Thoracic aorta (tissue), 2 donors: ENCODE results near the gene PTGIS. TPM values are rescaled to one million over a fixed set of nuclear protein-coding genes. Genes with fewer than 3 reads are reported as not detected.

Source experiments
- ATAC-seq: fragments of 150-250 bp; one replicate; pipeline ENCODE4 v1.8.0; 2017; ENCODE audit warnings: low read depth; ENCODE audit not compliant: insufficient number of reproducible peaks, low FRiP score
- DNase-seq: peaks from one replicate; pipeline ENCODE4 v3.0.0-alpha.2; 2020; ENCODE audit warnings: low spot score
- H3K27ac ChIP-seq, 2 donors: fragments of 200-600 bp; sonication (generic); 1 replicate in 1 of 2; 2 replicates in 1 of 2; pipeline ENCODE4 v1.5.1; 2016; ENCODE audit warnings: mild to moderate bottlenecking in 2 of 2, moderate library complexity in 2 of 2
- H3K27me3 ChIP-seq: fragments of 200-600 bp; sonication (generic); replicated peaks from 2 replicates; pipeline ENCODE4 v1.6.0; 2016; ENCODE audit warnings: mild to moderate bottlenecking; ENCODE audit not compliant: insufficient read depth
- H3K36me3 ChIP-seq: fragments of 200-600 bp; sonication (generic); one replicate; pipeline ENCODE4 v1.5.1; 2016
- H3K4me1 ChIP-seq, 2 donors: fragments of 200-600 bp; sonication (generic); 1 replicate in 1 of 2; 2 replicates in 1 of 2; pipeline versions ENCODE4 v1.5.1 to v1.6.0; 2016; ENCODE audit warnings: low read depth in 2 of 2, mild to moderate bottlenecking in 1 of 2; ENCODE audit not compliant: control insufficient read depth in 1 of 2
- H3K4me3 ChIP-seq: fragments of 200-600 bp; sonication (generic); 2 replicates; pipeline ENCODE4 v1.5.1; 2016; ENCODE audit warnings: mild to moderate bottlenecking
- H3K9me3 ChIP-seq: fragments of 200-600 bp; sonication (generic); 2 replicates; pipeline ENCODE4 v1.5.1; 2016
- total RNA-seq, 2 donors: library from RNA; depleted of rRNA; stranded (reverse); fragments of >200 nt; gene quantifications; one replicate each; pipeline versions ENCODE4 v1.1.0 to v1.2.3, GENCODE V29; 2016
- TF ChIP-seq, protein P1 (sequence below): fragments of 200-600 bp; sonication (generic); IDR thresholded peaks from one replicate; pipeline ENCODE4 v1.5.1; 2019; ENCODE audit warnings: antibody characterized with exemption

PTGIS gene
- total RNA-seq, 2 donors from 2014 or later: 397 to 465 TPM

DNA sequence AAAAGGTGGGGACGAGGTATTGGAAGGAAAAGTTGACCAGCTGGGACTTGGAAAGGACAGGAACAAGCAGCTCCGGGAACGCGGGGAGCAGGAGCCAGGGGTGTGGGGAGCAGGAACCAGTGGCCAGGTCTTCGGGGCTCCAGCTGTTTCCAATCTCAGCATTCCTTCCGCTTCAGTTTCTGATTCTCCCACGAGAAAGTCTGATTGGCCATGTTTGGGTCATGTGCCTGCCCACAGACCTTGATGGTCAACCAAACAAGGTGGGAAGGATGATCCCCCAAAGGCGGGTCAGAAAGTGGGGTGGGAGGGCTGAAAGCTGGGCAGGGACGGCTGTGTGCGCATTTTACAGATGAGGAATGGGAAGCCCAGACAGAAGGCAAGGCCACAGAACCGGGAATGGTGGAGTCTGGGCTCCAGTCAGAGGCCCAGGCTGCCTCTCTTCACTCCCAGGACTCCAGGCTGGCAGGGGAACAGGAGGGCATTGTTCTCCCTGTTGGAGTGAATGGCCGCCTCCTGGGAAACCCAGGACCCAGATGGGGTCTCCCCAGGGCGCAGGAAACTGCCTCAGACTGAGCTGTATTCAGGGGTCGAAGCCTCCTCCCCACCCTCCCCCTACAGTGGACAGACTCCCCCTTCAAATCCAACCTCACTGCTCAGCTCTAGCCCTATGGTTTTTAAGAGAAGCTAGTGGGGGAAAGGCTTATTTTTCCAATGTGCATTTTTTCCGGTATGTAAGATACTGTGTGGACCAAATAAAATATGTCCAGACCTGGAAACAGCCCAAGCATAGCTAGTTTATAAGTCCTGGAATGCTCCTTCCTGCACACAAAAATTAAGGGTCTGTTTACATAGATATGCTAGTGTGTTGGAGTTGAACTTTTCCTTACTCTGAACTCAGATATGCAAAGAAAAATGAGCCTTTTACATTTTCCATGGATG lies 12.2 kb upstream of the PTGIS start:
- H3K4me3 ChIP-seq: no peak overlapping the region
- H3K36me3 ChIP-seq: no peaks in the 10 kb centered on the region
- H3K4me1 ChIP-seq: peaks cover 36 to 91% of the 10 kb centered on the region in 2 donors
- H3K27me3 ChIP-seq: no peaks in the 10 kb centered on the region
- ATAC-seq: no peak
- TF ChIP-seq, protein P1, sequence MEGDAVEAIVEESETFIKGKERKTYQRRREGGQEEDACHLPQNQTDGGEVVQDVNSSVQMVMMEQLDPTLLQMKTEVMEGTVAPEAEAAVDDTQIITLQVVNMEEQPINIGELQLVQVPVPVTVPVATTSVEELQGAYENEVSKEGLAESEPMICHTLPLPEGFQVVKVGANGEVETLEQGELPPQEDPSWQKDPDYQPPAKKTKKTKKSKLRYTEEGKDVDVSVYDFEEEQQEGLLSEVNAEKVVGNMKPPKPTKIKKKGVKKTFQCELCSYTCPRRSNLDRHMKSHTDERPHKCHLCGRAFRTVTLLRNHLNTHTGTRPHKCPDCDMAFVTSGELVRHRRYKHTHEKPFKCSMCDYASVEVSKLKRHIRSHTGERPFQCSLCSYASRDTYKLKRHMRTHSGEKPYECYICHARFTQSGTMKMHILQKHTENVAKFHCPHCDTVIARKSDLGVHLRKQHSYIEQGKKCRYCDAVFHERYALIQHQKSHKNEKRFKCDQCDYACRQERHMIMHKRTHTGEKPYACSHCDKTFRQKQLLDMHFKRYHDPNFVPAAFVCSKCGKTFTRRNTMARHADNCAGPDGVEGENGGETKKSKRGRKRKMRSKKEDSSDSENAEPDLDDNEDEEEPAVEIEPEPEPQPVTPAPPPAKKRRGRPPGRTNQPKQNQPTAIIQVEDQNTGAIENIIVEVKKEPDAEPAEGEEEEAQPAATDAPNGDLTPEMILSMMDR: no peak
- peaks cover 3% of the 10 kb centered on the region for H3K9me3 ChIP-seq
- DNase-seq: no peak
- peak overlapping the region; percentile 91 to 94 for H3K27ac ChIP-seq

DNA sequence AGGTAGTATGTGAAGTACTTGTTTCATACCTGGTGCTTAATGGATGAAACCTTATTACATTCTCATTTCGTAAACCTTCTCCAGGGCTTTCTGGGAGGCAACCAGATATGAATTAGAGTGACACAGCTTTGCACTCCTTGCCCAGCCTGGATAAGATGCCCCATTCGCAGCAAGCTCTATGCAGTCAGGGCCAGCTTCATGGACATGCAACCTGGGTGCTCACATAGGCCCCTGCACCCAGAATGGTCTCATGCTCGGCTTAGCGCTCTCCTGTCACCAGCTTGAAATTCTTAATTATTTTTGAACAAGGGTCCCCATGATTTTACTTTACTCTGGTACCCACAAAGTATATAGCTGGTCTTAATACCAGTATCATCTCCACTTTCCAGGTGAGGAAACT lies 11.3 kb upstream of the PTGIS start:
- TF ChIP-seq, protein P1: no peak
- ATAC-seq: no peak
- Histone ChIP-seq H3K27ac (peak overlapping the region; percentile 91 to 94), H3K36me3 (no peaks in the 10 kb centered on the region), H3K4me3 (no peak overlapping the region), H3K27me3 (no peaks in the 10 kb centered on the region), H3K9me3 (peaks cover 3% of the 10 kb centered on the region), H3K4me1 (peaks cover 29 to 90% of the 10 kb centered on the region in 2 donors)
- no peak for DNase-seq

DNA sequence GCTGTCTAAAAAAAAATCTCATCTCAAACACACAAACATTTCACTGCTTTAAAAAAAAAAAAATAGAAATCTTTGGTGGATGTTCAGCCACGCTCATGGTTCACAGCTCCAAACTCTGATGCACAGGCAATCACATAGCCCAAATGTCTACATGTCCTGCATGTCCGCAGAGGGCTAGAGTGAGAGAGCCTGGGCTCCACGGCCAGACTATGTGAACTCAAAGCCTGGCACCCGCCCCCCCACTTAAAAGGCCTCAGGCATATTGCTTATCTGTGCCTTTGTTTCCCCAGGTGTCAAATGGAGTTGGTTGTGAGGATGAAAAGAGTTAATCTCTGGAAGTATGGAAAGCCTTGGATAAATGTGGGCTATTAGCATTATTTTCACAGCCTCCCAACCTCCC lies 10.5 kb upstream of the PTGIS start:
- TF ChIP-seq, protein P1: no peak
- no peak overlapping the region for H3K4me3 ChIP-seq
- DNase-seq: no peak
- peak overlapping the region; percentile 91 to 94 for H3K27ac ChIP-seq
- H3K9me3 ChIP-seq: peaks cover 3% of the 10 kb centered on the region
- H3K27me3 ChIP-seq: no peaks in the 10 kb centered on the region
- no peak for ATAC-seq
- H3K4me1 ChIP-seq: peaks cover 24 to 91% of the 10 kb centered on the region in 2 donors
- H3K36me3 ChIP-seq: no peaks in the 10 kb centered on the region

DNA sequence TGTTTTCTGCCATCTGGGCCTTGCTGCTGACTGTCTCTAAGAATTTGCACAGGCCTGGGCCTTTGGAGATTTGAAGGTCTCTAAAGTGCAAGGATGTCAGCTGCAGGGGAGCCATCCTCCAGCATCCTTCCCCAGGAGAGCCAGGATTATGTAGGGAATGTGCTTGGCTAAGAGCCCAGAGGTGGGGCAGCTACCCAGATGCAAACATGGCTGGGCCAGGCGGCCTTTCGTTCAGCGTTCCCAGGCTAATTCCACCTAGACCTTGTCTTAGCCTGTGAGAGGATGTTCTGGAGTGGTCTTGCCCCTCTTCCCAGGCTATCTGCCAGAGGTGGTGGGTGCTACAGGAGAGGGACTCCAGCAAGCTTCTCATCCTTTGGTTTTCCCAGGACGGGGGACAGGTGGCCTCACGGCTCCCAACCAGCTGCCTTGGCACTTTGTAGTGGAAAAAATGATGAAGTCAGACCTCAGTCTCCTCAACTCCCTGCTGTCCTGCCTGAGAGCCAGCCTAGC lies 7.7 kb upstream of the PTGIS start:
- no peaks in the 10 kb centered on the region for H3K9me3 ChIP-seq
- H3K27ac ChIP-seq: peak overlapping the region; percentile 91 to 94
- no peak for ATAC-seq
- no peak for DNase-seq
- H3K4me3 ChIP-seq: no peak overlapping the region
- TF ChIP-seq, protein P1: no peak
- no peaks in the 10 kb centered on the region for H3K36me3 ChIP-seq
- peaks cover 31 to 94% of the 10 kb centered on the region in 2 donors for H3K4me1 ChIP-seq
- H3K27me3 ChIP-seq: no peaks in the 10 kb centered on the region

DNA sequence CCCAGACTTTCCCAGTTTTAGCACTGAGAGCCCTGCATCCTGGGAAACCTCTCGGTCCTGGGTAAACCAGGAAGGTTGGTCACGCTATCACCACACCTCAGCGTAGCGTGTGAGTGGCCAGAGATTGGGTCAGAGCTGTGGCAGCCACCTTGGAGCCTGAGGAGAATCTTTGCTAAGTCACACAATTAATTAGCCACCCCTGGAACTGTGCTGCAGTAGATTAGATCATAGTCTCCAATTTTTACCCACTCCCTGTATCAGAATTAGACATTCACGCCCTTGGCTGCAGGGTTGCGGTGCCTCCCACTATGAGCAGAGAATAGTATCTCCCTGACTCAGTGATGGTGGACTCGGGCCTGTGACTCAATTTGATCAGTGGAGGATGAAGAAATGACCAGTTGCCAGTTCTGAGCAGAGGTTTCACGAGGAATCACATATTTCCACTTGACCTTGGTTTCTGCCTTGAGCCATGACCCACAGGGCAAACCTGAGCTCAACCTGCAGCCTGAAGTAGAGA lies 6.0 kb upstream of the PTGIS start:
- DNase-seq (no peak), ATAC-seq (no peak)
- H3K27me3 ChIP-seq: no peaks in the 10 kb centered on the region
- H3K9me3 ChIP-seq: no peaks in the 10 kb centered on the region
- H3K4me1 ChIP-seq: peaks cover 21 to 94% of the 10 kb centered on the region in 2 donors
- TF ChIP-seq, protein P1: no peak
- H3K36me3 ChIP-seq: no peaks in the 10 kb centered on the region
- no peak overlapping the region for H3K4me3 ChIP-seq
- peak overlapping the region; percentile 91 to 94 for H3K27ac ChIP-seq
